ENCODE measurements around the gene STING1.

GRCh38 chr5:139438707-139439012 is 43.9 kb downstream of the STING1 start:
- no peak for TF ChIP-seq EZH2 (IDR thresholded peaks at IDR 0.05)
- no peak for TF ChIP-seq POLR2AphosphoS5 (IDR thresholded peaks at IDR 0.05; ENCODE audit: borderline replicate concordance, low read depth, low read length)
- TF ChIP-seq FOXP2 (optimal IDR thresholded peaks at IDR 0.05; ENCODE audit: control extremely low read depth, extremely low read length, insufficient read depth) = no peak

Measured in SK-N-MC (cell line).